NCI-H2196 treated with DMSO at 0.1 percent for 48 hours (cell line): ENCODE data around the gene SIGLEC8.
"Not testable (repeated sequence)": the region's sequence is repeated elsewhere in the genome, so short reads cannot be mapped to it uniquely, and the experiment has no call there.

Source experiments
- DNase-seq: peaks from one replicate; lab custom pipeline; 2025; ENCODE audit not compliant: unreplicated experiment; lab: John Stamatoyannopoulos, UW

SIGLEC8 gene

GRCh38 chr19:51473009-51473707 lies 14.9 kb upstream of the SIGLEC8 start:
- peak; percentile 9 for DNase-seq

GRCh38 chr19:51472607-51473006 lies 14.4 kb upstream of the SIGLEC8 start:
- no peak for DNase-seq

GRCh38 chr19:51471527-51471926 lies 13.3 kb upstream of the SIGLEC8 start:
- DNase-seq: no peak

GRCh38 chr19:51470966-51471365 lies 12.7 kb upstream of the SIGLEC8 start:
- no peak for DNase-seq

- no peak for DNase-seq
Measured at GRCh38 chr19:51469629-51470028, 11.4 kb upstream of the SIGLEC8 start.

- DNase-seq: no peak
Measured at GRCh38 chr19:51469162-51469561, 10.9 kb upstream of the SIGLEC8 start.

- no peak for DNase-seq
Measured at GRCh38 chr19:51468545-51468920, 10.3 kb upstream of the SIGLEC8 start.

- no peak for DNase-seq
Measured at GRCh38 chr19:51467864-51468544, 9.8 kb upstream of the SIGLEC8 start.

GRCh38 chr19:51466723-51467122 lies 8.5 kb upstream of the SIGLEC8 start:
- DNase-seq: no peak

GRCh38 chr19:51463976-51464581 lies 5.8 kb upstream of the SIGLEC8 start:
- DNase-seq: not testable (repeated sequence)

- DNase-seq: no peak
Measured at GRCh38 chr19:51462681-51463080, 4.4 kb upstream of the SIGLEC8 start.

- DNase-seq: no peak
Measured at GRCh38 chr19:51462276-51462675, 4.0 kb upstream of the SIGLEC8 start.

- no peak for DNase-seq
Measured at GRCh38 chr19:51461723-51462161, 3.5 kb upstream of the SIGLEC8 start.

- DNase-seq: no peak
Measured at GRCh38 chr19:51460164-51460992, 2.1 kb upstream of the SIGLEC8 start.

- DNase-seq: no peak
Measured at GRCh38 chr19:51458899-51459505, 748 bp upstream of the SIGLEC8 start.

- no peak for DNase-seq
Measured at GRCh38 chr19:51457351-51458013, 772 bp downstream of the SIGLEC8 start.

GRCh38 chr19:51456541-51457290 lies 1.5 kb downstream of the SIGLEC8 start:
- no peak for DNase-seq

- no peak for DNase-seq
Measured at GRCh38 chr19:51450730-51451307, 7.4 kb downstream of the SIGLEC8 start.

- no peak for DNase-seq
Measured at GRCh38 chr19:51448411-51449016, 9.7 kb downstream of the SIGLEC8 start.
